Cardiac atrium fibroblast (primary cell): ENCODE data around the gene CCNF. TPM values are rescaled to one million over a fixed set of nuclear protein-coding genes. Genes with fewer than 3 reads are reported as not detected.

Experiments used
- total RNA-seq: library from RNA; depleted of rRNA; stranded (reverse); fragments of >200 nt; gene quantifications from 2 replicates; pipeline ENCODE4 v1.2.3, GENCODE V29; 2015

Gene CCNF
- total RNA-seq: 9.0 and 11.2 TPM in 2 replicates

GRCh38 chr16:2429034-2429770 lies at the start of gene CCNF:
Gene CCNF (plus strand): TSS chr16:2429447. CDS start chr16:2429482, 35 bp downstream.

GRCh38 chr16:2459647-2460390 lies 30.6 kb downstream of the CCNF start, which contains the start of gene TEDC2:
Gene TEDC2 (plus strand): TSS chr16:2460109. CDS start chr16:2460145, 36 bp downstream.

GRCh38 chr16:2471016-2471652 lies 41.9 kb downstream of the CCNF start, which contains the start of gene NTN3:
Gene NTN3 (plus strand): TSS chr16:2471297. CDS start chr16:2471702, 405 bp downstream.

GRCh38 chr16:2474877-2475412 lies 45.7 kb downstream of the CCNF start, which contains the start of gene TBC1D24:
Gene TBC1D24 (plus strand): TSS chr16:2475127. CDS start chr16:2496149, 21,022 bp downstream.

Other genes starting within 250 kb of the CCNF start
- under 0.01 and 0.54 TPM in 2 replicates for gene CASKIN1, start 232.8 kb upstream of the CCNF start, total RNA-seq
- gene MLST8, start 224.0 kb upstream of the CCNF start, total RNA-seq: 39.5 and 45.2 TPM in 2 replicates
- gene BRICD5, start 218.6 kb upstream of the CCNF start, total RNA-seq: 0.49 and 2.5 TPM in 2 replicates
- gene PGP, start 214.6 kb upstream of the CCNF start, total RNA-seq: 7.6 and 12.6 TPM in 2 replicates
- 19.9 and 34.7 TPM in 2 replicates for gene E4F1, start 205.9 kb upstream of the CCNF start, total RNA-seq
- gene DNASE1L2, start 193.0 kb upstream of the CCNF start, total RNA-seq: 1.1 and 2.2 TPM in 2 replicates
- 48.2 and 50.4 TPM in 2 replicates for gene ECI1, start 177.9 kb upstream of the CCNF start, total RNA-seq
- 125 and 144 TPM in 2 replicates for gene RNPS1, start 161.3 kb upstream of the CCNF start, total RNA-seq
- gene ABCA3, start 88.7 kb upstream of the CCNF start, total RNA-seq: 1.4 and 2.9 TPM in 2 replicates
- 1.3 and 3.6 TPM in 2 replicates for gene TEDC2, start 30.7 kb downstream of the CCNF start, total RNA-seq
- not detected in 2 replicates for gene NTN3, start 41.9 kb downstream of the CCNF start, total RNA-seq
- 7.4 and 9.9 TPM in 2 replicates for gene TBC1D24, start 45.7 kb downstream of the CCNF start, total RNA-seq
- 53.5 and 59.2 TPM in 2 replicates for gene ATP6V0C, start 84.5 kb downstream of the CCNF start, total RNA-seq
- gene AMDHD2, start 90.9 kb downstream of the CCNF start, total RNA-seq: 31.8 and 40.5 TPM in 2 replicates
- not detected in 2 replicates for gene CEMP1, start 102.0 kb downstream of the CCNF start, total RNA-seq
- 11.7 and 15.4 TPM in 2 replicates for gene PDPK1, start 108.6 kb downstream of the CCNF start, total RNA-seq